RWPE1 (cell line): ENCODE data around the gene PLEKHH1.
A peak's percentile ranks its signal among the peaks of the same experiment; 100 is the strongest.

Experiments used
- CTCF ChIA-PET: fragments of 350-600 bp; sonication (Branson Sonifier 250); formaldehyde crosslinking; extraction: SDS; loops from one replicate; lab custom pipeline; 2021; lab: Yijun Ruan, JAX
- POLR2A ChIA-PET: fragments of 400-600 bp; formaldehyde crosslinking; extraction: SDS; loops from one replicate; lab custom pipeline; 2020; ENCODE audit warnings: antibody characterized with exemption; ENCODE audit not compliant: low non-redundant PET; lab: Yijun Ruan, JAX
- DNase-seq: peaks from one replicate; pipeline ENCODE4 v3.0.0; 2012; ENCODE audit warnings: low spot score
- H3K27ac ChIP-seq: fragments of 450-650 bp; 2 replicates; pipeline ENCODE4 v1.5.1; 2017
- TF ChIP-seq, protein P1 (sequence below): fragments of 450-650 bp; conservative IDR thresholded peaks from 2 replicates; pipeline ENCODE4 v1.5.1; 2017; ENCODE audit warnings: low read depth, mild to moderate bottlenecking

The PLEKHH1 gene

GRCh38 chr14:67562776-67563150, 29.7 kb downstream of the PLEKHH1 start:
- POLR2A ChIA-PET = no interaction called here
- no peak overlapping the region for H3K27ac ChIP-seq
- DNase-seq = no peak
- TF ChIP-seq, protein P1, sequence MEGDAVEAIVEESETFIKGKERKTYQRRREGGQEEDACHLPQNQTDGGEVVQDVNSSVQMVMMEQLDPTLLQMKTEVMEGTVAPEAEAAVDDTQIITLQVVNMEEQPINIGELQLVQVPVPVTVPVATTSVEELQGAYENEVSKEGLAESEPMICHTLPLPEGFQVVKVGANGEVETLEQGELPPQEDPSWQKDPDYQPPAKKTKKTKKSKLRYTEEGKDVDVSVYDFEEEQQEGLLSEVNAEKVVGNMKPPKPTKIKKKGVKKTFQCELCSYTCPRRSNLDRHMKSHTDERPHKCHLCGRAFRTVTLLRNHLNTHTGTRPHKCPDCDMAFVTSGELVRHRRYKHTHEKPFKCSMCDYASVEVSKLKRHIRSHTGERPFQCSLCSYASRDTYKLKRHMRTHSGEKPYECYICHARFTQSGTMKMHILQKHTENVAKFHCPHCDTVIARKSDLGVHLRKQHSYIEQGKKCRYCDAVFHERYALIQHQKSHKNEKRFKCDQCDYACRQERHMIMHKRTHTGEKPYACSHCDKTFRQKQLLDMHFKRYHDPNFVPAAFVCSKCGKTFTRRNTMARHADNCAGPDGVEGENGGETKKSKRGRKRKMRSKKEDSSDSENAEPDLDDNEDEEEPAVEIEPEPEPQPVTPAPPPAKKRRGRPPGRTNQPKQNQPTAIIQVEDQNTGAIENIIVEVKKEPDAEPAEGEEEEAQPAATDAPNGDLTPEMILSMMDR = no peak
- CTCF ChIA-PET = interaction anchor here (0.5 to 3.2 kb wide), 5 partner anchors 8 to 395 kb away, joined by 4 to 16 read pairs (median 6); no protein-coding TSS in a partner anchor

DNA sequence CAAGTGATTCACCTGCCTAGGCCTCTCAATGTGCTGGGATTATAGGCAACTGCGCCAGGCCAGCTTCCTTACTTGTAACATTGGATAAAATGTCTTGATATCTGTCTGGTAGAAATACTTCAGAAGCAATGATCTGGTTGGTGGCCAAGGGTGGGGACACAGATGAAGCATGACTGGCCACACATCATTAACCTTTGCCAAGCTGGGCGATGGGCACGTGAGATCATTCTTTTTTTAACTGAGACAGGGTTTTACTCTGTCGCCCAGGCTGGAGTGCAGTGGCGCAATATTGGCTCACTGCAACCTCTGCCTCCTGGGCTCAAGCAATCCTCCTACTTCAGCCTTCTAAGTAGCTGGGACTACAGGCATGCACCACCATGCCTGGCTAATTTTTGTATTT, 31.1 kb downstream of the PLEKHH1 start:
- TF ChIP-seq, protein P1 = no peak
- peak overlapping the region; percentile 69 for H3K27ac ChIP-seq
- DNase-seq = no peak
- CTCF ChIA-PET = interaction anchor here (3.2 kb wide), 1 partner anchor 38 kb away, joined by 16 read pairs; no protein-coding TSS in a partner anchor
- POLR2A ChIA-PET = no interaction called here

- TF ChIP-seq, protein P1 = no peak
- POLR2A ChIA-PET = no interaction called here
- peak overlapping the region; percentile 52; the same call in 1 of the 2 replicates for H3K27ac ChIP-seq
- CTCF ChIA-PET = interaction anchor here (0.6 to 0.7 kb wide), 4 partner anchors 40 to 139 kb away, joined by 3 to 7 read pairs (median 4); no protein-coding TSS in a partner anchor
- no peak for DNase-seq
Measured at GRCh38 chr14:67566908-67567307, 33.8 kb downstream of the PLEKHH1 start.

DNA sequence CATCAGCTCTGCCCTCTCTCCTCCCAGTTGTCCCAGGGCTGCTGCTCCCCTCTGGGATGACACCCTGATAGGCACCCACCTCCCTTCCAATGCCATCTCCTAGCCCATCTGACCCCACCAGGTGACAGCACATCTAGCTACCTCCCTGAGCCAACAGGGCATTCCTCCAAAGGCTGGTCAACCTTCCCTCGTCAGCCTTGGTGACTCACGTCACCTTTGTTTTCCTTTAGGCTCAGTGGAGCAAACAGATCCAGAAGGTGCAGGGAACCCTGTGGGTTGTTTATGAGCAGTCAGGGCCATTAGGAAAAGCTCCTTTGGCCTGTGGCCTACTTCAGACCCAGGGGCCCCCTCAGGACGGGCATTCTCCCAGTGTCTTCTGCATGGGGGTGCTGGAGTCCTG, 34.6 kb downstream of the PLEKHH1 start:
- POLR2A ChIA-PET = no interaction called here

GRCh38 chr14:67569011-67569650, 36.0 kb downstream of the PLEKHH1 start:
- ChIA-PET CTCF (interaction anchor here (0.6 to 4.5 kb wide), 2 partner anchors 14 to 43 kb away, joined by 3 to 84 read pairs; no protein-coding TSS in a partner anchor), POLR2A (no interaction called here)
- H3K27ac ChIP-seq = no peak overlapping the region
- DNase-seq = no peak
- TF ChIP-seq, protein P1 = no peak

More for the DNA sequence above, 34.6 kb downstream of the PLEKHH1 start:
- H3K27ac ChIP-seq = peak overlapping the region; percentile 52; the same call in 1 of the 2 replicates
- TF ChIP-seq, protein P1 = no peak
- DNase-seq = no peak
- CTCF ChIA-PET = interaction anchor here (0.5 to 0.7 kb wide), 2 partner anchors 8 to 140 kb away, joined by 3 to 7 read pairs; no protein-coding TSS in a partner anchor

GRCh38 chr14:67569651-67570290, 36.7 kb downstream of the PLEKHH1 start:
- no peak for DNase-seq
- TF ChIP-seq, protein P1 = no peak
- POLR2A ChIA-PET = no interaction called here
- no peak overlapping the region for H3K27ac ChIP-seq
- CTCF ChIA-PET = interaction anchor here (0.6 to 4.5 kb wide), 4 partner anchors 14 to 142 kb away, joined by 3 to 84 read pairs (median 35); no protein-coding TSS in a partner anchor
